K562 (cell line): ENCODE results near the gene AMIGO3. TPM values are rescaled to one million over a fixed set of nuclear protein-coding genes. Genes with fewer than 3 reads are reported as not detected.

Experiments used
- CC2D1A ChIP-seq: fragments of 450-650 bp; IDR thresholded peaks from 2 replicates; pipeline ENCODE4 v1.6.1; 2017; ENCODE audit warnings: mild to moderate bottlenecking
- GMEB1 ChIP-seq: fragments of 250-450 bp; sonication (Bioruptor Pico); IDR thresholded peaks from 2 replicates; pipeline ENCODE4 v1.4.0; 2020; ENCODE audit warnings: mild to moderate bottlenecking
- HIVEP1 ChIP-seq: fragments of 250-450 bp; sonication (Bioruptor Pico); IDR thresholded peaks from 2 replicates; pipeline ENCODE4 v1.4.0; 2020; ENCODE audit warnings: mild to moderate bottlenecking
- HMGXB4 ChIP-seq: sonication (generic); formaldehyde crosslinking; IDR thresholded peaks from 2 replicates; pipeline ENCODE4 v1.8.1; 2023; ENCODE audit warnings: mild to moderate bottlenecking, missing genetic modification reagents
- JUNB ChIP-seq: fragments of 450-650 bp; formaldehyde crosslinking; conservative IDR thresholded peaks from 2 replicates; pipeline ENCODE4 v1.4.0; 2020; ENCODE audit warnings: mild to moderate bottlenecking
- NFXL1 ChIP-seq: fragments of 450-650 bp; formaldehyde crosslinking; IDR thresholded peaks from 2 replicates; pipeline ENCODE4 v1.4.0; 2021; ENCODE audit warnings: mild to moderate bottlenecking
- SPI1 ChIP-seq: IDR thresholded peaks from 2 replicates; pipeline ENCODE4 v1.6.1; 2011; ENCODE audit warnings: low read depth, low read length, control low read depth, borderline replicate concordance
- STAT6 ChIP-seq: sonication (generic); formaldehyde crosslinking; IDR thresholded peaks from 2 replicates; pipeline ENCODE4 v1.8.1; 2023; ENCODE audit warnings: mild to moderate bottlenecking, missing genetic modification reagents
- ZBTB40 ChIP-seq, 2 experiments: fragments of 450-650 bp in 1 of 2; sonication (generic) in 1 of 2; formaldehyde crosslinking in 1 of 2; IDR thresholded peaks; 2 replicates each; pipeline versions ENCODE4 v1.7.1 to v1.9.0; 2016 to 2022; ENCODE audit warnings: inconsistent platforms in 1 of 2, mild to moderate bottlenecking in 1 of 2, missing genetic modification reagents in 1 of 2
- ZNF717 ChIP-seq: fragments of 250-450 bp; sonication (Bioruptor Pico); IDR thresholded peaks from 2 replicates; pipeline ENCODE4 v1.5.0; 2021
- ZNF778 ChIP-seq: fragments of 450-650 bp; formaldehyde crosslinking; IDR thresholded peaks from 2 replicates; pipeline ENCODE4 v1.4.0; 2020; ENCODE audit warnings: mild to moderate bottlenecking, moderate library complexity
- polyA plus RNA-seq, 8 experiments: library from polyadenylated mRNA; depleted of rRNA in 4 of 8; stranded (reverse) in 5 of 8; unstranded in 3 of 8; fragments of >200 nt; fragmentation: Nextera tagmentation in 2 of 8; fragmentation: Illumina TruSeq in 1 of 8; extraction: Ambion mirVana in 2 of 8; extraction: Trizol in 1 of 8; gene quantifications; 2 replicates each; pipeline versions ENCODE4 v1.2.1 to v1.2.3, GENCODE V29; 2011 to 2014; ENCODE audit warnings: inconsistent platforms in 1 of 8, missing spikeins in 1 of 8
- total RNA-seq, 7 experiments: library from RNA; depleted of rRNA in 6 of 7; stranded (reverse); fragments of >200 nt in 6 of 7; fragmentation: Illumina TruSeq in 2 of 7; extraction: Trizol in 2 of 7; gene quantifications; 2 replicates each; pipeline versions ENCODE4 v1.2.1 to v1.2.3, GENCODE V29; 2011 to 2021; ENCODE audit warnings: low replicate concordance in 1 of 7

The AMIGO3 gene
- total and polyA plus RNA-seq, 9 of the 15 experiments (the other 6 are each of a cell fraction or from before 2014, with no cell fraction given) = 0.13 to 2.8 (median 0.44) TPM; not detected in 4

- no peak for TF ChIP-seq JUNB
- no peak for TF ChIP-seq HIVEP1 (CRISPR knock-in tag)
- TF ChIP-seq CC2D1A = peak; percentile 100
- TF ChIP-seq GMEB1 = peak; percentile 99
- TF ChIP-seq SPI1 = peak; percentile 67; the same call in 1 of the 2 replicates
- TF ChIP-seq HMGXB4 (CRISPR knock-in tag) = no peak
- no peak for TF ChIP-seq ZNF717 (CRISPR knock-in tag)
- no peak for TF ChIP-seq STAT6 (CRISPR knock-in tag)
- no peak for TF ChIP-seq ZBTB40 (IDR thresholded peaks at IDR 0.05)
- TF ChIP-seq ZBTB40 (CRISPR knock-in tag; IDR thresholded peaks at IDR 0.05) = no peak
- no peak for TF ChIP-seq ZNF778 (CRISPR knock-in tag)
- TF ChIP-seq NFXL1 = no peak
These were observed 4.4 kb upstream of the AMIGO3 start, which contains the start of gene GMPPB (continued) for GRCh38 chr3:49723628-49724551.
